GM18907 (cell line): ENCODE results near the gene CYS1.
"Not testable (repeated sequence)": the region's sequence is repeated elsewhere in the genome, so short reads cannot be mapped to it uniquely, and the experiment has no call there.

ENCODE experiments used
- ATAC-seq: cut with Tn5 transposase; IDR thresholded peaks from one replicate; pipeline ENCODE4 v1.9.1; 2021; ENCODE audit warnings: mild to moderate bottlenecking, moderate library complexity; ENCODE audit not compliant: unreplicated experiment

CYS1 gene

DNA sequence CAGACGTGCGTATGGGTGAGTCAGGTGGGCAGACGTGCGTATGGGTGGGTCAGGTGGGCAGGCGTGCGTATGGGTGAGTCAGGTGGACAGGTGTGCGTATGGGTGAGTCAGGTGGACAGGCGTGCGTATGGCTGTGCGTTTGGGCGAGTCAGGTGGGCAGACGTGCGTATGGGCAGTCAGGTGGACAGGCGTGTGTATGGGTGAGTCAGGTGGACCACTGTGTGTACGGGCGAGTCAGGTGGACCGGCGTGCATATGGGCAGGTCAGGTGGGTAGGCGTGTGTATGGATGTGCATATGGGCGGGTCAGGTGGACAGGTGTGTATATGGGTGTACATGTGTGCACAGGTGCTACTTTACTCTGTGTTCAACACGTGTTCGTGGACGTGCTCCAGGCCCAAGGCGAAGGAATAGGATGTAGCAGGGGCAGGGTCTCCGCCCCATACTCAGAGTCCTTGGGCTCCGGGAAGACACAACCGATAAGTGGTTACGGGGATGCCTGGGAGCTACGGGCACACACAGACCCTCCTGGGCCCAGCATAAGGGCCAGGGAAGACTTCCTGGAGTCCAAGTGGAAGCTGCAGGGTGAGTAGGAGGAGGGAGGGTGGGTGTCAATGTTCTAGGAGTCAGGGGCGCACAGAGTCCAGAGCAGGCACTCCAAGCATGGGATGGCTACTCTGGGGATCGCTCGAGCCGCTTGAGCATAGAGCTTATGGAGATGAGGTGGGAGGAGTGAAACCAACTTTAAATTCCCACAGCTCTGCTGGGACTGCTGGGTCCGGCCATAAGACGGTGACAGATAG is 64.0 kb downstream of the CYS1 start:
- ATAC-seq = no peak

DNA sequence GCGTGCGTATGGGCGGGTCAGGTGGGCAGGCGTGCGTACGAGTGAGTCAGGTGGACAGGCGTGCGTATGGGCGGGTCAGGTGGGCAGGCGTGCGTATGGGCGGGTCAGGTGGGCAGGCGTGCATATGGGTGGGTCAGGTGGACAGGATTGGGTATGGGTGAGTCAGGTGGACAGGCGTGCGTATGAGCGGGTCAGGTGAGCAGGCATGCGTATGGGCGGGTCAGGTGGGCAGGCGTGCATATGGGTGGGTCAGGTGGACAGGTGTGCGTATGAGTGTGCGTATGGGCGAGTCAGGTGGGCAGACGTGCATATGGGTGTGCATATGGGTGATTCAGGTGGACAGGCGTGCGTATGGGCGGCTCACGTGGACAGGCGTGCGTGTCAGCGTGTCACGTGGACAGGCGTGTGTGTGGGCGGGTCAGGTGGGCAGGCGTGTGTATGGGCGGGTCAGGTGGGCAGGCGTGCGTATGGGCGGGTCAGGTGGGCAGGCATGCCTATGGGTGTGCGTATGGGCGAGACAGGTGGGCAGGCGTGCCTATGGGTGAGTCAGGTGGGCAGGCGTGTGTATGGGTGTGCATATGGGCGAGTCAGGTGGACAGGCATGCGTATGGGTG is 64.7 kb downstream of the CYS1 start:
- ATAC-seq = not testable (repeated sequence)

DNA sequence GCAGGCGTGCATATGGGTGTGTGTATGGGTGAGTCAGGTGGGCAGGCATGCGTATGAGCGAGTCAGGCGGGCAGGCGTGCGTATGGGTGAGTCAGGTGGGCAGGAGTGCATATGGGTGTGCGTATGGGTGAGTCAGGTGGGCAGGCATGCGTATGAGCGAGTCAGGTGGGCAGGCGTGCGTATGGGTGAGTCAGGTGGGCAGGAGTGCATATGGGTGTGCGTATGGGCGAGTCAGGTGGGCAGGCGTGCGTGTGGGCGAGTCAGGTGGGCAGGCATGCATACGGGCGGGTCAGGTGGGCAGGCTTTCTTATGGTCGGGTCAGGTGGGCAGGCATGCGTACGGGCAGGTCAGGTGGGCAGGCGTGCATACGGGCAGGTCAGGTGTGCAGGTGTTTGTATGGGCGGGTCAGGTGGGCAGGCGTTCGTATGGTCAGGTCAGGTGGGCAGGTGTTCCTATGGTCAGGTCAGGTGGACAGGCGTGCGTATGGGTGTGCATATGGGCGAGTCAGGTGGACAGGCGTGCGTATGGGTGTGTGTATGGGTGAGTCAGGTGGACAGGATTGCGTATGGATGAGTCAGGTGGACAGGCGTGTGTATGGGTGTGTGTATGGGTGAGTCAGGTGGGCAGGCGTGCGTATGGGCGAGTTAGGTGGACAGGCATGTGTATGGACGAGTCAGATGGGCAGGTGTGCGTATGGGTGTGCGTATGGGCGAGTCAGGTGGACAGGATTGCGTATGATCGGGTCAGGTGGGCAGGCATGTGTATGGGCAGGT is 65.6 kb downstream of the CYS1 start:
- ATAC-seq = no peak

DNA sequence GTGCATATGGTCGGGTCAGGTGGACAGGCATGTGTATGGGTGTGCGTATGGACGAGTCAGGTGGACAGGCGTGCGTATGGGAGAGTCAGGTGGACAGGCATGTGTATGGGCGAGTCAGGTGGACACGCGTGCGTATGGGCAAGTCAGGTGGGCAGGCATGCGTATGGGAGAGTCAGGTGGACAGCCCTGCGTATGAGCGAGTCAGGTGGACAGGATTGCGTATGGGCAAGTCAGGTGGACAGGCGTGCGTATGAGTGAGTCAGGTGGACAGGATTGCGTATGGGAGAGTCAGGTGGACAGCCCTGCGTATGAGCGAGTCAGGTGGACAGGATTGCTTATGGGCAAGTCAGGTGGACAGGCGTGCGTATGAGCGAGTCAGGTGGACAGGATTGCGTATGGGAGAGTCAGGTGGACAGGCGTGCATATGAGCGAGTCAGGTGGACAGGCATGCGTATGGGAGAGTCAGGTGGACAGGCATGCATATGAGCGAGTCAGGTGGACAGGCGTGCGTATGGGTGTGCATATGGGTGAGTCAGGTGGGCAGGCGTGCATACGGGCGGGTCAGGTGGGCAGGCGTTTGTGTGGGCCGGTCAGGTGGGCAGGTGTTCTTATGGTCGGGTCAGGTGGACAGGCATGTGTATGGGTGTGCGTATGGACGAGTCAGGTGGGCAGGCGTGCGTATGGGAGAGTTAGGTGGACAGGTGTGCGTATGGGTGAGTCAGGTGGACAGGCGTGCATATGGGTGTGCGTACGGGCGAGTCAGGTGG is 66.4 kb downstream of the CYS1 start:
- not testable (repeated sequence) for ATAC-seq

DNA sequence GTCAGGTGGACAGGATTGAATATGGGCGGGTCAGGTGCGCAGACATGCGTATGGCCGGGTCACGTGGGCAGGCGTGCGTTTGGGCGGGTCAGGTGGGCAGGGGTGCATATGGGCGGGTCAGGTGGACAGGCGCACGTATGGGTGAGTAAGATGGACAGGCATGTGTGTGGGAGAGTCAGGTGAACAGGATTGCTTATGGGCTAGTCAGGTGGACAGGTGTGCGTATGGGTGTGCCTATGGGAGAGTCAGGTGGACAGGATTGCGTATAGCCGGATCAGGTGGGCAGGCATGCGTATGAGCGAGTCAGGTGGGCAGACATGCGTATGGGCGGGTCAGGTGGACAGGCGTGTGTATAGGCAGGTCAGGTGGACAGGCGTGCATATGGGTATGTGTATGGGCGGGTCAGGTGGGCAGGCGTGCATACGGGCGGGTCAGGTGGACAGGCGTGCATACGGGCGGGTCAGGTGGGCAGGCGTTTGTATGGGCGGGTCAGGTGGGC is 67.2 kb downstream of the CYS1 start:
- no peak for ATAC-seq

DNA sequence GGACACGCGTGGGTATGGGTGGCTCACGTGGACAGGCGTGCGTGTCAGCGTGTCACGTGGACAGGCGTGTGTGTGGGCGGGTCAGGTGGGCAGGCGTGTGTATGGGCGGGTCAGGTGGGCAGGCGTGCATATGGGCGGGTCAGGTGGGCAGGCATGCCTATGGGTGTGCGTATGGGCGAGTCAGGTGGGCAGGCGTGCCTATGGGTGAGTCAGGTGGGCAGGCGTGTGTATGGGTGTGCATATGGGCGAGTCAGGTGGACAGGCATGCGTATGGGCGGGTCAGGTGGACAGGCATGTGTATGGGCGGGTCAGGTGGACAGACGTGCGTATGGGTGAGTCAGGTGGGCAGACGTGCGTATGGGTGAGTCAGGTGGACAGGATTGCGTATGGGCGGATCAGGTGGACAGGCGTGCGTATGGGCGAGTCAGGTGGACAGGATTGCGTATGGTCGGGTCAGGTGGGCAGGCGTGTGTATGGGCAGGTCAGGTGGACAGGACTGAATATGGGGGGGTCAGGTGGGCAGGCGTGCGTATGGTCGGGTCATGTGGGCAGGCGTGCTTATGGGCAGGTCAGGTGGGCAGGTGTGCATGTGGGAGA is 67.7 kb downstream of the CYS1 start:
- not testable (repeated sequence) for ATAC-seq

DNA sequence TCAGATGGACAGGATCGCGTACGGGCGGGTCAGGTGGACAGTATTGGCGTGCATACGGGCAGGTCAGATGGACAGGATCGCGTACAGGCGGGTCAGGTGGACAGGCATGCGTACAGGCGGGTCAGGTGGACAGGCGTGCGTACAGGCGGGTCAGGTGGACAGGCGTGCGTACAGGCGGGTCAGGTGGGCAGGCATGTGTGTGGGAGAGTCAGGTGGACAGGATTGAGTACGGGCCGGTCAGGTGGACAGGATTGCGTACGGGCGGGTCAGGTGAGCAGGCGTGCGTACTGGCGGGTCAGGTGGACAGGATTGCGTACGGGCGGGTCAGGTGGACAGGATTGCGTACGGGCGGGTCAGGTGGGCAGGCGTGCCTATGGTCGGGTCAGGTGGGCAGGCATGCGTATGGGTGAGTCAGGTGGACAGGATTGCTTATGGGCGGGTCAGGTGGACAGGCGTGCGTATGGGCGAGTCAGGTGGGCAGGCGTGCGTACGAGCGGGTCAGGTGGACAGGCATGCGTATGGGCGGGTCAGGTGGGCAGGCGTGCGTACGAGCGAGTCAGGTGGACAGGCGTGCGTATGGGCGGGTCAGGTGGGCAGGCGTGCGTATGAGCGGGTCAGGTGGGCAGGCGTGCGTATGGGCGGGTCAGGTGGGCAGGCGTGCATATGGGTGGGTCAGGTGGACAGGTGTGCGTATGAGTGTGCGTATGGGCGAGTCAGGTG is 68.4 kb downstream of the CYS1 start:
- not testable (repeated sequence) for ATAC-seq

DNA sequence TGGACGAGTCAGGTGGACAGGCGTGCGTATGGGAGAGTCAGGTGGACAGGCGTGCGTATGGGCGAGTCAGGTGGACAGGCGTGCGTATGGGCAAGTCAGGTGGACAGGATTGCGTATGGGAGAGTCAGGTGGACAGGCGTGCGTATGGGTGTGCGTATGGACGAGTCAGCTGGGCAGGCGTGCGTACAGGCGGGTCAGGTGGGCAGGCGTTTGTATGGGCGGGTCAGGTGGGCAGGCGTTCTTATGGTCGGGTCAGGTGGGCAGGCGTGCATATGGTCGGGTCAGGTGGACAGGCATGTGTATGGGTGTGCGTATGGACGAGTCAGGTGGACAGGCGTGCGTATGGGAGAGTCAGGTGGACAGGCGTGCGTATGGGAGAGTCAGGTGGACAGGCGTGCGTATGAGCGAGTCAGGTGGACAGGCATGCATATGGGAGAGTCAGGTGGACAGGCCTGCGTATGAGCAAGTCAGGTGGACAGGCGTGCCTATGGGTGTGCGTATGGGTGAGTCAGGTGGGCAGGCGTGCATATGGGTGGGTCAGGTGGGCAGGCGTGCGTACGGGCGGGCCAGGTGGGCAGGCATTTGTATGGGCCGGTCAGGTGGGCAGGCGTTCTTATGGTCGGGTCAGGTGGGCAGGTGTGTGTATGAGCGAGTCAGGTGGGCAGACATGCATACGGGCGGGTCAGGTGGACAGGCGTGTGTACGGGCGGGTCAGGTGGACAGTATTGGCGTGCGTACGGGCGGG is 69.2 kb downstream of the CYS1 start:
- not testable (repeated sequence) for ATAC-seq

DNA sequence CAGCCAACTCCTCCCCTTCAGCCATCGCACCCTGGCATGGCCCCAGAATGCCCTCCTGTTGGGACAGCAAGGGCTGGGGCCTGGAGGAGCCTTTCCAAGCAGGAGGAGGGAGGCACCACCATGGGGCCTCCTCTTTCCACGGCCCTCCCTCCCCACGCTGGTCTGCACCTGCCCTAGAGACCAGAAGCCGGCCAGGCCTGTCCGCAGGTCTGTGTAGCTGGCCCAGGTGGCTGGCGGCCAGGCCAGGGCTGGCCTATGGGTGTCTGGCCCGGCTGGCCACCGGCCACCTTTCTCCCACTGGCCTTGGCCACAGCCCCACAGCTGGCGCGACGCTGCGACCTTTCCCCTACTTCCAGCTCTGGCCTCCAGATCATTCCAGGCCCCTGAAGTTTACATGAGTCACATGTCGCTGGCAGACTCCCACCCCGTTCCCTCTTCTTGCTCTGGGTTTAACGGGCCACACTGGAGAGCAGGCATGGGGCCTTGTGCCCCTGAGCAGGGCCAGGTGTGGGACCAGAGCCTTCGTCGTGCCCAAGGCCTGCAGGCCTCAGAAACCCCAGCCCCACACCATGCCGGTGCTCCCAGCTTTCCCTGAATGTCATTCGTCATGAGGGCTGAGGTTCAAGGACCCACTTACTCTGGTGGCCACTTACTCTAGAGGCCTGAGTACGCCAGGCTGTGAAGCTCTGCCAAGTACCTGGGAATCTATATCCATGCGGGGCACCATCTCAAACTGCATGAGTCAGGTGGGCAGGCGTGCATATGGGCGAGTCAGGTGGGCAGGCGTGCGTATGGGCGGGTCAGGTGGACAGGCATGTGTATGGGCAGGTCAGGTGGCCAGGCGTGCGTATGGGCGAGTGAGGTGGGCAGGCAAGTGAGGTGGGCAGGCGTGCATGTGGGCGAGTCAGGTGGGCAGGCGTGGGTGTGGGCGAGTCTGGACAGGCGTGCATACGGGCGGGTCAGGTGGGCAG is 70.1 kb downstream of the CYS1 start:
- ATAC-seq = no peak

DNA sequence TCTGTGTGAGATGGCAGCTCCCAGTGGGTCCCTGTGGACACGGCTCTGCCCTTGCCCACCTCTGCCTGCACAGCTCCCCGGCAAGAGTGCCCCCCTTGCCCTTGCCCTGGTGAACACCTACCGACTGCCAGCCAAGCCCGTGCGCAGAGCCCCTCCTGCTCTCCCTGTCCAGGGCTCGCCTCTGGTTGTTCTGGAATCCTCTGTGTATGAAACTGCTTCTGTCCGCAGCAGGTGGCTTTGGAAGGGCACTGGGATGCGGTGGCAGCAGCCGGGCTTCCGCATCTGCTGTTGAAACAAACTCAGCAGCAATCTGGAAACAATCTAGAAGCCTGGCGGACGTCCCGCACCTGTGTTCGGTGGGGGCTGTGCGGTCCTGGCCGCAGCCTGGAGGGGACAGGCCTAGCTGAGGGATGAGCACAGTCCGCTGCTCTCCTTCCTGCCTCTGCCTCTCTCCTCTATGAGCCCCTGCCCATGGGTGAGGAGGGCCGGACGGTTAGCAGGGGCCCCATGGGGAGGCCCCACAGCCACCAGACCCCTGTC is 70.9 kb downstream of the CYS1 start:
- ATAC-seq = no peak

DNA sequence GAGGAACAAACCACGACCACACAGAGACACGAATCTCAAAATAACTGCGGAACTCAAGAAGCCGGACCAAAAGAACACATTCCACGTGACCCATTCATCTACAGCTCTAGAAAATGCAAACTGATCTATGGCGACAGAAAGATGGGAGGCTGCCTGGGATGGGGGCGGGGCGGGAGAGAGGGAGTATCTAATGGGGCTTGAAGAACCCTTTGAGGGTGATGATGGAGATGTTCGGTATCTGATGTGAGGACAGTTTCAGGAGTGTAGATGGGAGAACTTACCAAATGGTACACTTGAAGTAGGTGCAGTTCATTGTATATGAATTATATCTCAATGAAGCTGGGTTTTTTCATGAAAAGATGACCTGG is 71.4 kb downstream of the CYS1 start:
- no peak for ATAC-seq

DNA sequence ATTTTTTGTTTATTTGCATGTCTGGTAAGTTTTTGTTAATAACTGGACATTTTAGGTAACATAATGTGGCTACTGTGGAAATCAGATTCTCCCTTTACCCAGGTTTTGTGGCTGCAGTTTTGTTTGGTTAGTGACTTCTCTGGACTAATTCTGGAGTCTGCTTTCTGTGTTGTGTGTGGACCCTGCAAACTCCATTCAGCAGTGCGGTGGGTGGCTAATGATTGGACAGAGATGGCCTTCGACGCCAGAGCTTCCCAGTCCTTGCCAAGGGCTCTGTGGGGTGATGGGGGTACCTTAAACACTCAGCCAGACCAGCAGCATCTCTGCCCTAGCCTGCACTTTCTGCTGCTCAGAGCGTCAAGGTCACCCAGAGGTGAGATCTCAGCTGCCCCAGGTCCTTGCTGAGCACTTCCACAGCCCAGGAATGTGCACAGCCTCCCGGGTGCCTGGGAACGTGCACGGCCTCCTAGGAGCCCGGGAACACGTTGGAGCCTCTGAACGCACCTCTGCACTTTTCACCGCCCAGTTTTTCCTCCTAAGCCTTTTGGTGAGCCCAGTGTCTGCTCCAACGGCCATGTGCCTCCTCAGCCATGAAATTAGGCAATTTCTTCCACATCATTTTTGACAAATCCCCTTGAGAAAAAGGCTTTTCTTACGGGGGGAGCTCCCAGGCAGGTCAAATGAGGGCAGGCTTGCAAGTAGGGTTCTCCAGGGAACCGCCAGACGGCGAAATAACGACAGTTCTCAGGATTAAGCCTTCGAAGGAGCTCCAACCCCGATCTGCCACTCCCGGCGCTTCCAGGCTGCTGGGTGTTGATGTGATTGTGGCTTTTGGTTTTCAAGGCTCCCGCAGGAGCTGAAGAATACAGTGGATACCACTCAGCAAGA is 72.0 kb downstream of the CYS1 start:
- no peak for ATAC-seq

DNA sequence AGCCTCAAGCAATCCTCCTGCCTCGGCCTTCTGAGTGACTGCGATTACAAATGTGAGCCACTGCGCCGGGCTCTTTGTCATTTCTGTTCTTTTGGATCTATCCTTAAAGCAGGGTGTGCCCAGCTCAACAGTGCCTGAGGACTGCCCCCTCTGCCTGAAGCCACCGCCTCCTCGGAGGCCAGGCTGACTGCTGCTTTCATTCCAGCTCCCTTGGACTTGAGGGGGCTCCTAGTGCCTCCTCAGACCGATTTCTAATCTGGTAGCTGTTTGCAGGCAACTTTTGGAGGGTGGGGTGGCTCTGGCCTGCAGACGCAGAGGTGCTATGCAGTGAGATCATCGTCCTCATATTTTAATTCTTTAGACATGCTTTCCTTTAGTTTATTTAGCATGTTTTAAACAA is 72.8 kb downstream of the CYS1 start:
- no peak for ATAC-seq
